ENCODE data around the gene ADIPOR2. TPM values are rescaled to one million over a fixed set of nuclear protein-coding genes. Genes with fewer than 3 reads are reported as not detected.

ADIPOR2 gene
- total and polyA plus RNA-seq, 2 of the 4 experiments (the other 2 are of a cell fraction): 20.0 to 24.9 TPM

DNA sequence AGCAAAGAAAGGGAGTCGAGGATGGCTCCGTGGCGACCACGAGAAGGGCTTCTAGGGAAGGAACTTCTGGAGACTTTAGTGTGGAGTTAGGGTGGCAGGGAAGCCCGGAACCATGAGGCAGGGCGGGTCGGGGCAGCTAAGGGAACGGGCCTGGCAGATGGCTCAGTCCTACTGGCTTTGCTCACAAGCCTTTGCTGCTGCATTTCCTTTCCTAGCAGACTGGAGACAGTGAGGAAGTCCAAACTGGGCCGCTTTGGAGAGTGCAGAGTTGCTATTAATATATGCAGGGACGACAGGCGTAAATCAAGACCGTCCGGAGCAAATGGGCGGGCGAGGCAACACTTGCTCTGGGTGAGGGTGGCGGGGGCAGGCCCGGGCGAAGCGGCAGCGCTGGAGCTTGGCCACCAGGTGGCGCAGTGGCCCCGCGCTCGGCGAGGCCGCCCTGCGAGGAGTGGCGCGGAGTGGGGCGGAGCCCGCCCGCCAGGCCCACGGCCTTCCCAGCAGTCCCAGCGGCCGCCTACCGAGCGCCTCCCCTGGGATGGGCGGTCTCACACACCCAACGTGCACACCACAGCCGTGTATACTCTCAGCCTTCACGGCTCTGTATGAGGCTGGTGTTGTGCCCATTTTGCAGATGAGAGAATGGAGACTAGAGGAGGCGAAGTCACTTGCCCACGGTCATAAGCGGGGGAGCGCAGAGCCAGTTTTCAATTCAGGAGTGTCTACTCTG, 105.1 kb downstream of the ADIPOR2 start:
- peak overlapping the region; percentile 31; the same call in 1 of the 2 replicates for H2BK120ac ChIP-seq (ENCODE audit: low read depth, low read length)
- H2BK15ac ChIP-seq (ENCODE audit: low read depth, low read length): no peak overlapping the region
- peak overlapping the region; percentile 51 to 88 for H4K8ac ChIP-seq (ENCODE audit: low read depth in 2 of 2, low read length in 2 of 2)
- H3K4ac ChIP-seq (ENCODE audit: low read depth, low read length): peak overlapping the region; percentile 34
- 0 out of 2 replicates have a peak, but pooled peaks cover under 1% of the 10 kb centered on the region for H4K20me1 ChIP-seq (ENCODE audit: insufficient read depth, low read length)
- BruUV-seq (replicated peaks): no TSS peak
- CTCF ChIA-PET: interaction anchor here (1.3 to 1.4 kb wide), 2 partner anchors 14 to 144 kb away, joined by 3 to 4 read pairs; no protein-coding TSS in a partner anchor
- H2AK5ac ChIP-seq (ENCODE audit: low read depth, low read length): peak overlapping the region; percentile 23; the same call in 1 of the 2 replicates
- H3K4me3 ChIP-seq (ENCODE audit: insufficient read depth, low read depth, low read length): peak overlapping the region; percentile 37
- H3K4me2 ChIP-seq (ENCODE audit: low read depth, low read length): peak overlapping the region; percentile 86
- H2AK9ac ChIP-seq (replicated peaks; ENCODE audit: low read depth, low read length, poor library complexity): peak overlapping the region; percentile 93
- H3K56ac ChIP-seq (ENCODE audit: extremely low read depth, insufficient read depth, low read length): no peak overlapping the region
- peak overlapping the region; percentile 34; the same call in 1 of the 2 replicates for H3K9ac ChIP-seq (ENCODE audit: low read depth, low read length)
- H3K9me3 ChIP-seq (ENCODE audit: control insufficient read depth, insufficient read depth, low read length): no peaks in the 10 kb centered on the region
- intact Hi-C loops (cut with micrococcal nuclease) (loop anchor here (1.0 to 5.0 kb wide), 4 partner anchors 144 to 787 kb away; partner anchors contain the start of gene CACNA1C), dilution Hi-C loops (cut with HindIII; ENCODE audit: low sequenced_read_pairs, unreplicated experiment) (no loop called here), in situ Hi-C loops (cut with MboI; ENCODE audit: low sequenced_read_pairs) (no loop called here)
- H2BK20ac ChIP-seq (ENCODE audit: low read depth, low read length): 0 out of 2 replicates have a peak overlapping the region, but pooled peaks have one; percentile 13
- H4K91ac ChIP-seq (ENCODE audit: insufficient read depth, low read depth, low read length): 0 out of 2 replicates have a peak overlapping the region, but pooled peaks have one; percentile 1
- peaks cover 4% of the 10 kb centered on the region; the same call in 1 of the 2 replicates for H3K4me1 ChIP-seq (ENCODE audit: control insufficient read depth, insufficient read depth, low read length)
- peak overlapping the region; percentile 53 for H4K5ac ChIP-seq (ENCODE audit: low read depth, low read length)
- H3K27ac ChIP-seq (ENCODE audit: insufficient read depth, low read length): no peak overlapping the region; the same call in 1 of the 2 replicates
- H3K79me1 ChIP-seq (ENCODE audit: low read depth in 1 of 2, low read length in 2 of 2): 0 out of 4 replicates have a peak, but pooled peaks cover 0 to 3% of the 10 kb centered on the region in 2 experiments
- H3K36me3 ChIP-seq (ENCODE audit: control insufficient read depth, insufficient read depth, low read length): no peaks in the 10 kb centered on the region
- peaks cover 4% of the 10 kb centered on the region; the same call in 1 of the 2 replicates for H3K9me1 ChIP-seq (ENCODE audit: insufficient read depth, low read length)
- ATAC-seq (ENCODE audit: low read depth) (peak; percentile 97), DNase-seq (peak; percentile 81)
- no peak overlapping the region for H2BK5ac ChIP-seq (ENCODE audit: low read depth, low read length, poor library complexity, severe bottlenecking)
- WGBS, 2 experiments (ENCODE audit: extremely low coverage in 2 of 2, insufficient read length in 1 of 2): 10% methylated on average over 17 of the region's 45 CpGs; no CpG with 5 or more reads in 1 of the 2 experiments
- H3K23ac ChIP-seq (ENCODE audit: low read depth, low read length): peak overlapping the region; percentile 54; the same call in 1 of the 2 replicates
- H3K27me3 ChIP-seq (ENCODE audit: control insufficient read depth, insufficient read depth, low read length): no peaks in the 10 kb centered on the region; the same call in 1 of the 2 replicates
- H3K18ac ChIP-seq (ENCODE audit: low read depth, low read length): no peak overlapping the region; the same call in 1 of the 2 replicates
- peak overlapping the region; percentile 98 for H2AFZ ChIP-seq (replicated peaks; ENCODE audit: low read length, poor library complexity)
- POLR2A ChIA-PET (ENCODE audit: unreplicated experiment): no interaction called here
- peak overlapping the region; percentile 74 for H3K14ac ChIP-seq (replicated peaks; ENCODE audit: low read depth, low read length)
- no peak for TF ChIP-seq NFE2L2 (IDR thresholded peaks at IDR 0.05; ENCODE audit: low read depth, low read length)
- TF ChIP-seq MAZ (IDR thresholded peaks at IDR 0.05; ENCODE audit: borderline replicate concordance, low read depth, low read length): peak; percentile 88; the same call in 1 of the 2 replicates
- TF ChIP-seq, protein P1, sequence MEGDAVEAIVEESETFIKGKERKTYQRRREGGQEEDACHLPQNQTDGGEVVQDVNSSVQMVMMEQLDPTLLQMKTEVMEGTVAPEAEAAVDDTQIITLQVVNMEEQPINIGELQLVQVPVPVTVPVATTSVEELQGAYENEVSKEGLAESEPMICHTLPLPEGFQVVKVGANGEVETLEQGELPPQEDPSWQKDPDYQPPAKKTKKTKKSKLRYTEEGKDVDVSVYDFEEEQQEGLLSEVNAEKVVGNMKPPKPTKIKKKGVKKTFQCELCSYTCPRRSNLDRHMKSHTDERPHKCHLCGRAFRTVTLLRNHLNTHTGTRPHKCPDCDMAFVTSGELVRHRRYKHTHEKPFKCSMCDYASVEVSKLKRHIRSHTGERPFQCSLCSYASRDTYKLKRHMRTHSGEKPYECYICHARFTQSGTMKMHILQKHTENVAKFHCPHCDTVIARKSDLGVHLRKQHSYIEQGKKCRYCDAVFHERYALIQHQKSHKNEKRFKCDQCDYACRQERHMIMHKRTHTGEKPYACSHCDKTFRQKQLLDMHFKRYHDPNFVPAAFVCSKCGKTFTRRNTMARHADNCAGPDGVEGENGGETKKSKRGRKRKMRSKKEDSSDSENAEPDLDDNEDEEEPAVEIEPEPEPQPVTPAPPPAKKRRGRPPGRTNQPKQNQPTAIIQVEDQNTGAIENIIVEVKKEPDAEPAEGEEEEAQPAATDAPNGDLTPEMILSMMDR (conservative IDR thresholded peaks at IDR 0.05; ENCODE audit: low read depth, low read length): peak; percentile 98
- no peak for TF ChIP-seq CHD1 (IDR thresholded peaks at IDR 0.05; ENCODE audit: low read depth, low read length)
- TF ChIP-seq, protein P2, sequence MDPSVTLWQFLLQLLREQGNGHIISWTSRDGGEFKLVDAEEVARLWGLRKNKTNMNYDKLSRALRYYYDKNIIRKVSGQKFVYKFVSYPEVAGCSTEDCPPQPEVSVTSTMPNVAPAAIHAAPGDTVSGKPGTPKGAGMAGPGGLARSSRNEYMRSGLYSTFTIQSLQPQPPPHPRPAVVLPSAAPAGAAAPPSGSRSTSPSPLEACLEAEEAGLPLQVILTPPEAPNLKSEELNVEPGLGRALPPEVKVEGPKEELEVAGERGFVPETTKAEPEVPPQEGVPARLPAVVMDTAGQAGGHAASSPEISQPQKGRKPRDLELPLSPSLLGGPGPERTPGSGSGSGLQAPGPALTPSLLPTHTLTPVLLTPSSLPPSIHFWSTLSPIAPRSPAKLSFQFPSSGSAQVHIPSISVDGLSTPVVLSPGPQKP (IDR thresholded peaks at IDR 0.05; ENCODE audit: borderline replicate concordance, low read depth, low read length): no peak
- TF ChIP-seq RCOR1 (IDR thresholded peaks at IDR 0.05; ENCODE audit: insufficient replicate concordance, low read length): no peak
- no peak for TF ChIP-seq RFX5 (IDR thresholded peaks at IDR 0.05; ENCODE audit: low read depth, low read length)
- TF ChIP-seq RAD21 (IDR thresholded peaks at IDR 0.05; ENCODE audit: low read length): peak; percentile 98
- TF ChIP-seq CEBPB (IDR thresholded peaks at IDR 0.05; ENCODE audit: low read depth, low read length): no peak
- peak; percentile 52; the same call in 1 of the 2 replicates for TF ChIP-seq MXI1 (IDR thresholded peaks at IDR 0.05; ENCODE audit: borderline replicate concordance, low read depth, low read length)
- 0 out of 2 replicates have a peak, but pooled peaks have one; percentile 43 for TF ChIP-seq POLR2A (IDR thresholded peaks at IDR 0.05; ENCODE audit: low read depth, low read length)
- TF ChIP-seq, protein P3, sequence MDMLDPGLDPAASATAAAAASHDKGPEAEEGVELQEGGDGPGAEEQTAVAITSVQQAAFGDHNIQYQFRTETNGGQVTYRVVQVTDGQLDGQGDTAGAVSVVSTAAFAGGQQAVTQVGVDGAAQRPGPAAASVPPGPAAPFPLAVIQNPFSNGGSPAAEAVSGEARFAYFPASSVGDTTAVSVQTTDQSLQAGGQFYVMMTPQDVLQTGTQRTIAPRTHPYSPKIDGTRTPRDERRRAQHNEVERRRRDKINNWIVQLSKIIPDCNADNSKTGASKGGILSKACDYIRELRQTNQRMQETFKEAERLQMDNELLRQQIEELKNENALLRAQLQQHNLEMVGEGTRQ (IDR thresholded peaks at IDR 0.05; ENCODE audit: low read depth, low read length): no peak
- TF ChIP-seq BHLHE40 (IDR thresholded peaks at IDR 0.05; ENCODE audit: low read depth, low read length): no peak
